H1 (cell line): ENCODE results near the gene PFN2. TPM values are rescaled to one million over a fixed set of nuclear protein-coding genes. Genes with fewer than 3 reads are reported as not detected.

Source experiments
- CTCF ChIA-PET: fragments of 300-600 bp; sonication (Branson Sonifier 250); formaldehyde crosslinking; loops from one replicate; lab custom pipeline; 2021; ENCODE audit not compliant: partially characterized antibody; lab: Charles Lee
- POLR2A ChIA-PET: fragments of 300-600 bp; sonication (Branson Sonifier 250); formaldehyde crosslinking; loops from one replicate; lab custom pipeline; 2021; ENCODE audit warnings: inconsistent platforms; ENCODE audit not compliant: partially characterized antibody; lab: Charles Lee
- DNase-seq, 2 experiments: peaks; one replicate each; pipeline versions ENCODE4 v3.0.0 to v3.0.0-alpha.2; 2010 to 2022; ENCODE audit warnings: low spot score in 2 of 2, low read depth in 1 of 2, mixed read lengths in 1 of 2
- FAIRE-seq: peaks from 2 replicates; lab custom pipeline; 2011; peaks lifted over from hg19 to GRCh38; lab: Jason Lieb, UNC
- H2AFZ ChIP-seq: 2 replicates; pipeline ENCODE4 v1.8.1; 2012; ENCODE audit warnings: low read length, inconsistent platforms
- H2AK5ac ChIP-seq: 2 replicates; pipeline ENCODE4 v1.6.1; 2013; ENCODE audit warnings: low read depth, low read length
- H2BK120ac ChIP-seq: replicated peaks from 2 replicates; pipeline ENCODE3; 2013; ENCODE audit warnings: low read depth, low read length, inconsistent platforms
- H2BK12ac ChIP-seq: 2 replicates; pipeline ENCODE4 v1.6.1; 2013; ENCODE audit warnings: low read depth, low read length
- H2BK15ac ChIP-seq: 2 replicates; pipeline ENCODE4 v1.6.1; 2013; ENCODE audit warnings: low read length
- H2BK20ac ChIP-seq: 2 replicates; pipeline ENCODE4 v1.6.1; 2013; ENCODE audit warnings: low read length
- H2BK5ac ChIP-seq: 2 replicates; pipeline ENCODE4 v1.6.1; 2013; ENCODE audit warnings: low read depth, low read length
- H3K14ac ChIP-seq: 2 replicates; pipeline ENCODE4 v1.6.1; 2013; ENCODE audit warnings: inconsistent platforms; ENCODE audit not compliant: insufficient read length
- H3K18ac ChIP-seq: 2 replicates; pipeline ENCODE4 v1.6.1; 2013; ENCODE audit warnings: low read length; ENCODE audit errors: extremely low read depth
- H3K23ac ChIP-seq: 2 replicates; pipeline ENCODE4 v1.6.1; 2013; ENCODE audit warnings: inconsistent platforms; ENCODE audit not compliant: insufficient read length
- H3K23me2 ChIP-seq: 2 replicates; pipeline ENCODE4 v1.6.1; 2013; ENCODE audit warnings: low read depth, low read length
- H3K27ac ChIP-seq: 2 replicates; pipeline ENCODE4 v1.6.1; 2011; ENCODE audit warnings: low read depth, low read length, inconsistent platforms
- H3K27me3 ChIP-seq, 4 experiments: replicated peaks in 1 of 4; 1 replicate in 1 of 4; 2 replicates in 3 of 4; pipeline versions ENCODE4 v1.6.1 to v1.8.1; 2011 to 2013; ENCODE audit warnings: low read length in 3 of 4, mild to moderate bottlenecking in 3 of 4, inconsistent platforms in 2 of 4, mixed read lengths in 2 of 4, moderate library complexity in 1 of 4; ENCODE audit not compliant: control insufficient read depth in 3 of 4, insufficient read depth in 3 of 4; ENCODE audit errors: extremely low read depth in 1 of 4
- H3K36me3 ChIP-seq, 4 experiments: 2 replicates each; pipeline versions ENCODE4 v1.6.1 to v1.8.1; 2011 to 2013; ENCODE audit warnings: mild to moderate bottlenecking in 4 of 4, low read length in 3 of 4, moderate library complexity in 2 of 4, control low read depth in 1 of 4, inconsistent platforms in 1 of 4; ENCODE audit not compliant: insufficient read depth in 4 of 4, control insufficient read depth in 2 of 4
- H3K4ac ChIP-seq: replicated peaks from 2 replicates; pipeline ENCODE3; 2013; ENCODE audit warnings: low read length, low read depth, mixed read lengths, inconsistent platforms; ENCODE audit not compliant: insufficient read length
- H3K4me1 ChIP-seq, 4 experiments: replicated peaks in 1 of 4; 1 replicate in 1 of 4; 2 replicates in 3 of 4; pipeline versions ENCODE4 v1.6.1 to v1.8.1; 2011 to 2013; ENCODE audit warnings: low read length in 3 of 4, inconsistent platforms in 2 of 4, mixed read lengths in 1 of 4; ENCODE audit not compliant: insufficient read depth in 4 of 4, control insufficient read depth in 3 of 4
- H3K4me2 ChIP-seq, 2 experiments: 2 replicates each; pipeline versions ENCODE4 v1.6.1 to v1.8.1; 2011 to 2013; ENCODE audit warnings: low read depth in 2 of 2, low read length in 2 of 2, control low read depth in 1 of 2, inconsistent platforms in 1 of 2, mild to moderate bottlenecking in 1 of 2; ENCODE audit not compliant: insufficient read depth in 1 of 2
- H3K4me3 ChIP-seq, 4 experiments: fragments of 200-600, 300-600 bp in 1 of 4; sonication (generic), shearing (Covaris generic), sonication (Bioruptor Twin) in 1 of 4; 2 replicates each; pipeline versions ENCODE4 v1.5.1 to v1.8.1; 2011 to 2016; ENCODE audit warnings: low read length in 4 of 4, low read depth in 3 of 4, control low read depth in 2 of 4, inconsistent platforms in 2 of 4, mild to moderate bottlenecking in 2 of 4, mixed read lengths in 1 of 4, moderate library complexity in 1 of 4; ENCODE audit not compliant: insufficient read depth in 2 of 4; ENCODE audit errors: extremely low read depth in 1 of 4
- H3K56ac ChIP-seq: replicated peaks from 2 replicates; pipeline ENCODE3; 2013; ENCODE audit warnings: low read depth, mild to moderate bottlenecking, mixed read lengths, low read length, inconsistent platforms; ENCODE audit not compliant: insufficient read length
- H3K79me1 ChIP-seq: 2 replicates; pipeline ENCODE4 v1.6.1; 2013; ENCODE audit warnings: low read depth, low read length, control low read depth
- H3K79me2 ChIP-seq, 2 experiments: 2 replicates each; pipeline versions ENCODE4 v1.6.1 to v1.8.1; 2012 to 2013; ENCODE audit warnings: low read length in 2 of 2, mild to moderate bottlenecking in 2 of 2, inconsistent platforms in 1 of 2; ENCODE audit not compliant: insufficient read depth in 2 of 2, control insufficient read depth in 1 of 2
- H3K9ac ChIP-seq, 4 experiments: replicated peaks in 1 of 4; 1 replicate in 1 of 4; 2 replicates in 3 of 4; pipeline versions ENCODE4 v1.6.1 to v1.8.1; 2011 to 2013; ENCODE audit warnings: low read depth in 3 of 4, low read length in 3 of 4, control low read depth in 2 of 4, mild to moderate bottlenecking in 2 of 4, moderate library complexity in 2 of 4, inconsistent platforms in 1 of 4; ENCODE audit errors: extremely low read depth in 1 of 4
- H3K9me3 ChIP-seq, 2 experiments: 2 replicates each; pipeline versions ENCODE4 v1.6.1 to v1.8.1; 2012 to 2013; ENCODE audit warnings: mild to moderate bottlenecking in 2 of 2, moderate library complexity in 2 of 2, control low read depth in 1 of 2, inconsistent platforms in 1 of 2, low read depth in 1 of 2, low read length in 1 of 2, mixed read lengths in 1 of 2; ENCODE audit not compliant: insufficient read depth in 2 of 2
- H4K20me1 ChIP-seq, 2 experiments: replicated peaks in 1 of 2; 2 replicates each; pipeline versions ENCODE3 to v1.8.1; 2011 to 2013; ENCODE audit warnings: inconsistent platforms in 2 of 2, low read length in 2 of 2, mild to moderate bottlenecking in 1 of 2; ENCODE audit not compliant: insufficient read depth in 2 of 2, control insufficient read depth in 1 of 2
- H4K5ac ChIP-seq: 2 replicates; pipeline ENCODE4 v1.6.1; 2013; ENCODE audit warnings: low read length, low read depth, mixed read lengths, inconsistent platforms; ENCODE audit not compliant: insufficient read length
- H4K8ac ChIP-seq: 2 replicates; pipeline ENCODE4 v1.8.0; 2013; ENCODE audit warnings: mild to moderate bottlenecking, moderate library complexity, low read length, inconsistent platforms; ENCODE audit not compliant: insufficient read depth; ENCODE audit errors: extremely low read depth
- H4K91ac ChIP-seq: replicated peaks from 2 replicates; pipeline ENCODE3; 2013; ENCODE audit warnings: low read length, mixed read lengths, inconsistent platforms; ENCODE audit not compliant: insufficient read length
- BACH1 ChIP-seq: IDR thresholded peaks from 2 replicates; pipeline ENCODE4 v1.6.1; 2012; ENCODE audit warnings: low read length, improper control_type of control experiment
- CEBPB ChIP-seq: IDR thresholded peaks from 2 replicates; pipeline ENCODE4 v1.6.1; 2012; ENCODE audit warnings: low read depth, low read length
- CHD1 ChIP-seq: IDR thresholded peaks from 2 replicates; pipeline ENCODE4 v1.6.1; 2012; ENCODE audit warnings: low read depth, low read length, improper control_type of control experiment
- E2F6 ChIP-seq: IDR thresholded peaks from 2 replicates; pipeline ENCODE4 v1.6.1; 2012; ENCODE audit warnings: inconsistent platforms
- EGR1 ChIP-seq: IDR thresholded peaks from 2 replicates; pipeline ENCODE4 v1.6.1; 2011; ENCODE audit warnings: low read depth, low read length, borderline replicate concordance
- EP300 ChIP-seq, 2 experiments: IDR thresholded peaks; 1 replicate in 1 of 2; 2 replicates in 1 of 2; pipeline ENCODE4 v1.6.1; 2011 to 2012; ENCODE audit warnings: low read depth in 2 of 2, low read length in 2 of 2, mild to moderate bottlenecking in 2 of 2, borderline replicate concordance in 1 of 2, inconsistent platforms in 1 of 2, moderate library complexity in 1 of 2
- PHF8 ChIP-seq: fragments of 200-600 bp; sonication (generic); conservative IDR thresholded peaks from 2 replicates; pipeline ENCODE4 v1.7.1; 2012; ENCODE audit warnings: low read depth, mild to moderate bottlenecking, inconsistent platforms, low read length, moderate library complexity
- RBBP5 ChIP-seq: IDR thresholded peaks from 2 replicates; pipeline ENCODE4 v1.7.1; 2012; ENCODE audit warnings: low read depth, mild to moderate bottlenecking, inconsistent platforms, low read length, moderate library complexity, borderline replicate concordance
- SAP30 ChIP-seq: fragments of 300-600 bp; sonication (generic); IDR thresholded peaks from 2 replicates; pipeline ENCODE4 v1.7.1; 2012; ENCODE audit warnings: low read length, moderate library complexity, mild to moderate bottlenecking, inconsistent platforms; ENCODE audit not compliant: insufficient read depth, insufficient replicate concordance
- TBP ChIP-seq: IDR thresholded peaks from 2 replicates; pipeline ENCODE4 v1.6.1; 2011; ENCODE audit warnings: low read depth, low read length, improper control_type of control experiment
- TCF12 ChIP-seq: IDR thresholded peaks from 2 replicates; pipeline ENCODE4 v1.6.1; 2011; ENCODE audit warnings: low read depth, mild to moderate bottlenecking, low read length
- TEAD4 ChIP-seq: IDR thresholded peaks from 2 replicates; pipeline ENCODE4 v1.6.1; 2012; ENCODE audit warnings: low read depth, low read length, inconsistent platforms, mixed read lengths
- WGBS, 2 experiments: shearing (Covaris generic) in 1 of 2; methylation state at CpG; one replicate each; pipeline versions ENCODE4 v1.1.6 to v1.1.7; 2013 to 2015; ENCODE audit warnings: low lambda C conversion rate in 2 of 2, mixed read lengths in 2 of 2, inconsistent platforms in 1 of 2, low coverage in 1 of 2, missing lambda C conversion rate in 1 of 2; ENCODE audit not compliant: insufficient replicate concordance in 2 of 2, insufficient coverage in 1 of 2, insufficient read length in 1 of 2; ENCODE audit errors: extremely low coverage in 1 of 2, missing lambda C conversion rate in 1 of 2; 5-methylcytosine and 5-hydroxymethylcytosine counted together
- polyA plus RNA-seq, 7 experiments: library from polyadenylated mRNA; depleted of rRNA in 3 of 7; stranded (reverse) in 5 of 7; unstranded in 2 of 7; fragments of >200 nt in 5 of 7; fragments of 200-250 nt in 2 of 7; gene quantifications; 1 replicate in 5 of 7; 2 replicates in 1 of 7; 4 replicates in 1 of 7; pipeline versions ENCODE4 v1.2.1 to v1.2.3, GENCODE V29; 2011 to 2013; ENCODE audit warnings: missing spikeins in 2 of 7, mixed read lengths in 2 of 7
- total RNA-seq: library from RNA; stranded (reverse); fragmentation: NEBNext Ultra II Directional; extraction: Animal tissue kit (Norgen Biotek cat#: 25700); gene quantifications from 2 replicates; pipeline ENCODE4 v1.2.1, GENCODE V29; 2021
- TF ChIP-seq, protein P1 (sequence below): IDR thresholded peaks from 2 replicates; pipeline ENCODE4 v1.6.1; 2011; ENCODE audit warnings: low read depth, mild to moderate bottlenecking, low read length; ENCODE audit not compliant: insufficient read depth

The PFN2 gene
- total and polyA plus RNA-seq, 2 of the 8 experiments (the other 6 are each of a cell fraction or from before 2014, with no cell fraction given), result 175 to 311 TPM

DNA sequence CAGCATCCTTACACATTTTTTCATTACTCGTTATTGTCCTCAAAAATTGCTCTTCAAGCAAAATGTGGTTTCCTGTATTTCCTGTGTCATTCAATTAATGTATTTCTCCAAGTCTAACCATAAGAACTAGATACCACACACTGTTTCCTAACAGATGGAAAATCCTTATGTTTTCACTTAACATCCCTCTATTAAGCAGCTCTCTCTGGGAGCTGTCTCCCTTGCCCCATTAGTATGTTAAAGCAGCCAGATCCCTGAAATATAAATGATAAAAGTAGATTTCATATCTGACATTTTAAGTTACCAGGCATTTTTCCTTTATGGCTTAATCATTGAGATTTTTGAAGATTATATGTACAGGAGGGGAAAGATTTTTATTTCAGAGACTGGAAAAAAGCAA lies 15.9 kb downstream of the PFN2 start:
- Histone ChIP-seq H2BK5ac (no peak overlapping the region), H2BK120ac (no peak overlapping the region), H3K23ac (no peak overlapping the region), H4K20me1 (peaks cover 2 to 5% of the 10 kb centered on the region in 2 experiments), H2BK20ac (no peak overlapping the region), H3K18ac (no peak overlapping the region), H3K56ac (no peak overlapping the region), H2BK12ac (no peak overlapping the region), H3K79me1 (no peaks in the 10 kb centered on the region), H4K5ac (no peak overlapping the region), H4K91ac (no peak overlapping the region), H2BK15ac (no peak overlapping the region), H2AFZ (no peak overlapping the region), H3K4ac (no peak overlapping the region), H3K27me3 (no peaks in the 10 kb centered on the region), H3K14ac (no peak overlapping the region), H3K9ac (no peak overlapping the region), H3K23me2 (no peaks in the 10 kb centered on the region), H3K36me3 (peaks cover 0 to 5% (median 2%) of the 10 kb centered on the region in 4 experiments; a peak in 3 of 8 replicates), H2AK5ac (no peak overlapping the region), H3K27ac (no peak overlapping the region), H3K9me3 (no peaks in the 10 kb centered on the region), H4K8ac (no peak overlapping the region), H3K79me2 (peaks cover 0 to 22% of the 10 kb centered on the region in 2 experiments; a peak in 2 of 4 replicates), H3K4me3 (no peak overlapping the region), H3K4me1 (peaks cover 0 to 4% (median 2%) of the 10 kb centered on the region in 4 experiments; a peak in 3 of 7 replicates), H3K4me2 (no peak overlapping the region)
- no peak for FAIRE-seq
- 71% methylated on average over 1 of the region's 1 CpG; no CpG with 5 or more reads in 1 of the 2 experiments for WGBS, 2 experiments
- no peak for DNase-seq
- ChIA-PET POLR2A (interaction anchor here (0.9 to 3.1 kb wide), 3 partner anchors 15 to 229 kb away, joined by 3 to 10 read pairs (median 3); no protein-coding TSS in a partner anchor), CTCF (interaction anchor here (1.3 to 2.0 kb wide), 6 partner anchors 13 to 286 kb away, joined by 3 to 10 read pairs (median 4); partner anchors contain the start of gene PFN2)
- no peak for TF ChIP-seq RBBP5
- no peak for TF ChIP-seq EP300 (IDR thresholded peaks at IDR 0.05; ENCODE audit: borderline replicate concordance in 1 of 2, low read depth in 2 of 2, low read length in 2 of 2)
- no peak for TF ChIP-seq TCF12
- no peak for TF ChIP-seq BACH1
- no peak for TF ChIP-seq TBP
- no peak for TF ChIP-seq TEAD4
- no peak for TF ChIP-seq E2F6
- no peak for TF ChIP-seq EGR1
- no peak for TF ChIP-seq SAP30
- TF ChIP-seq, protein P1, sequence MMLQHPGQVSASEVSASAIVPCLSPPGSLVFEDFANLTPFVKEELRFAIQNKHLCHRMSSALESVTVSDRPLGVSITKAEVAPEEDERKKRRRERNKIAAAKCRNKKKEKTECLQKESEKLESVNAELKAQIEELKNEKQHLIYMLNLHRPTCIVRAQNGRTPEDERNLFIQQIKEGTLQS, result no peak
- no peak for TF ChIP-seq PHF8
- TF ChIP-seq CEBPB, result no peak
- no peak for TF ChIP-seq CHD1
